ENCODE data around the gene RAB1A. TPM values are rescaled to one million over a fixed set of nuclear protein-coding genes. Genes with fewer than 3 reads are reported as not detected.

The RAB1A gene
- total RNA-seq, 1 experiment from 2014 or later, result 207 TPM

GRCh38 chr2:65169760-65170136 is 39.8 kb upstream of the RAB1A start:
- peaks cover 19% of the 10 kb centered on the region for H3K4me1 ChIP-seq
- BruUV-seq (replicated peaks), result no TSS peak

GRCh38 chr2:65165558-65165957 is 35.7 kb upstream of the RAB1A start:
- no peak overlapping the region for H3K27ac Mint-ChIP-seq (ENCODE audit: unreplicated experiment)
- ChIA-PET POLR2A (no interaction called here), CTCF (interaction anchor here (0.6 kb wide), 2 partner anchors 42 to 61 kb away, joined by 3 read pairs; no protein-coding TSS in a partner anchor)
- no peaks in the 10 kb centered on the region for H3K36me3 Mint-ChIP-seq (ENCODE audit: insufficient read depth, unreplicated experiment)
- H3K27me3 ChIP-seq (replicated peaks; ENCODE audit: control insufficient read depth, insufficient read depth, low read length), result no peaks in the 10 kb centered on the region
- H3K4me3 Mint-ChIP-seq (ENCODE audit: unreplicated experiment), result no peak overlapping the region
- no peaks in the 10 kb centered on the region for H3K36me3 ChIP-seq (ENCODE audit: control insufficient read depth, insufficient read depth, low read length)
- H3K9me3 ChIP-seq, result no peaks in the 10 kb centered on the region
- H3K27me3 Mint-ChIP-seq (ENCODE audit: insufficient read depth, unreplicated experiment), result no peaks in the 10 kb centered on the region
- H3K4me1 Mint-ChIP-seq (ENCODE audit: low read depth, unreplicated experiment), result peaks cover 12% of the 10 kb centered on the region
- BruUV-seq (replicated peaks), result no TSS peak
- peaks cover 11% of the 10 kb centered on the region for H3K4me1 ChIP-seq
- TF ChIP-seq CTCF (IDR thresholded peaks at IDR 0.05; ENCODE audit: insufficient read depth in 1 of 2, low read depth in 1 of 2, low read length in 1 of 2, severe bottlenecking in 1 of 2, unreplicated experiment in 1 of 2), result no peak
- H3K9me3 Mint-ChIP-seq (ENCODE audit: unreplicated experiment), result no peaks in the 10 kb centered on the region
- intact Hi-C loops (cut with micrococcal nuclease; ENCODE audit: unreplicated experiment), result no loop called here
- no peak for DNase-seq
- no peak overlapping the region for H3K4me3 ChIP-seq (ENCODE audit: low read depth, low read length)

More at GRCh38 chr2:65169760-65170136, 39.8 kb upstream of the RAB1A start:
- CTCF ChIA-PET, result interaction anchor here (1.2 to 1.4 kb wide), 2 partner anchors 17 to 98 kb away, joined by 4 to 8 read pairs; no protein-coding TSS in a partner anchor
- Mint-ChIP-seq H3K4me1 (ENCODE audit: low read depth, unreplicated experiment) (no peaks in the 10 kb centered on the region), H3K36me3 (ENCODE audit: insufficient read depth, unreplicated experiment) (no peaks in the 10 kb centered on the region), H3K9me3 (ENCODE audit: unreplicated experiment) (no peaks in the 10 kb centered on the region), H3K27ac (ENCODE audit: unreplicated experiment) (peak overlapping the region; percentile 67), H3K27me3 (ENCODE audit: insufficient read depth, unreplicated experiment) (no peaks in the 10 kb centered on the region), H3K4me3 (ENCODE audit: unreplicated experiment) (no peak overlapping the region)
- no peak for DNase-seq
- POLR2A ChIA-PET, result interaction anchor here (1.2 kb wide), 1 partner anchor 58 kb away, joined by 3 read pairs; the partner anchor contains the start of gene ACTR2
- Histone ChIP-seq H3K9me3 (no peaks in the 10 kb centered on the region), H3K4me3 (ENCODE audit: low read depth, low read length) (no peak overlapping the region), H3K36me3 (ENCODE audit: control insufficient read depth, insufficient read depth, low read length) (no peaks in the 10 kb centered on the region), H3K27me3 (replicated peaks; ENCODE audit: control insufficient read depth, insufficient read depth, low read length) (no peaks in the 10 kb centered on the region)
- intact Hi-C loops (cut with micrococcal nuclease; ENCODE audit: unreplicated experiment), result loop anchor here (1.0 to 2.0 kb wide), 2 partner anchors 39 to 252 kb away; partner anchors contain the start of gene RAB1A
- TF ChIP-seq CTCF (IDR thresholded peaks at IDR 0.05; ENCODE audit: insufficient read depth in 1 of 2, low read depth in 1 of 2, low read length in 1 of 2, severe bottlenecking in 1 of 2, unreplicated experiment in 1 of 2), result no peak

DNA sequence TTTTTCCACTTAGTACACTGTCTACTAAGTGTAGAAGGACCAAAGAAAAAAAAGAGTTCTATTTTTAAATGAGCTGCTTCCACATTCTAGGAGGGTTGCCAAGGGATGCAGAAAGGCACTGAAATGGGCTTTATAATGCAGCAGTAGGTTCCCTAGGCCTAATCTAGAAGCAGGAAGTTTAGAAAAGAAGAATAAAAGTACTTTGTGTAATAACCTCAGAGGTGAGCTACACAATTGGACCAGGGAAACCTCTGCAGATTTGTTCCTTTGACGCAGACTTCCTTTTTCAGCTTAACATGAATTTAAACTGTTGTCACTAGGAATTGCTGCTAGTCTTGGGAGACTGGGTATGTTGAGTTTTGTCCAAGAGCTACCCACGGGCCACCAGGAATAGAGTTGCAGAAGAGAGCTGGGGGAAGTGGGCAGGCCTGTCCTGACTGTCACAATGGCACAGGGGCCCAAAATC is 34.6 kb upstream of the RAB1A start:
- no TSS peak for BruUV-seq (replicated peaks)
- no peak for TF ChIP-seq CTCF (IDR thresholded peaks at IDR 0.05; ENCODE audit: insufficient read depth in 1 of 2, low read depth in 1 of 2, low read length in 1 of 2, severe bottlenecking in 1 of 2, unreplicated experiment in 1 of 2)
- peaks cover 7% of the 10 kb centered on the region; the same call in 1 of the 2 replicates for H3K4me1 ChIP-seq
- H3K27me3 ChIP-seq (replicated peaks; ENCODE audit: control insufficient read depth, insufficient read depth, low read length), result no peaks in the 10 kb centered on the region
- H3K9me3 Mint-ChIP-seq (ENCODE audit: unreplicated experiment), result no peaks in the 10 kb centered on the region
- H3K4me1 Mint-ChIP-seq (ENCODE audit: low read depth, unreplicated experiment), result peaks cover 12% of the 10 kb centered on the region
- no peaks in the 10 kb centered on the region for H3K36me3 Mint-ChIP-seq (ENCODE audit: insufficient read depth, unreplicated experiment)
- H3K27ac Mint-ChIP-seq (ENCODE audit: unreplicated experiment), result no peak overlapping the region
- no peak for DNase-seq
- no peak overlapping the region for H3K4me3 Mint-ChIP-seq (ENCODE audit: unreplicated experiment)
- H3K9me3 ChIP-seq, result no peaks in the 10 kb centered on the region
- ChIA-PET POLR2A (no interaction called here), CTCF (interaction anchor here (0.6 to 1.5 kb wide), 2 partner anchors 34 to 121 kb away, joined by 3 to 4 read pairs; partner anchors contain the start of gene RAB1A)
- no peaks in the 10 kb centered on the region for H3K36me3 ChIP-seq (ENCODE audit: control insufficient read depth, insufficient read depth, low read length)
- H3K4me3 ChIP-seq (ENCODE audit: low read depth, low read length), result no peak overlapping the region
- intact Hi-C loops (cut with micrococcal nuclease; ENCODE audit: unreplicated experiment), result no loop called here
- no peaks in the 10 kb centered on the region for H3K27me3 Mint-ChIP-seq (ENCODE audit: insufficient read depth, unreplicated experiment)

Measured in Caco-2 (cell line).